GM12878 (cell line): ENCODE data around the gene MARS2. TPM values are rescaled to one million over a fixed set of nuclear protein-coding genes. Genes with fewer than 3 reads are reported as not detected.
"Not testable (repeated sequence)": the region's sequence is repeated elsewhere in the genome, so short reads cannot be mapped to it uniquely, and the experiment has no call there.

Experiments
- ATAC-seq: fragments of 200-7000 bp; cut with Tn5 transposase; 3 replicates; pipeline ENCODE4 v1.9.1; 2020; ENCODE audit warnings: mild to moderate bottlenecking, moderate library complexity
- BruUV-seq: library from RNA; stranded (reverse); fragments of 400-500 nt; replicated peaks from 2 replicates; lab custom pipeline; 2021; lab: Mats Ljungman, UMichigan
- CTCF ChIA-PET: fragments of 300-600 bp; sonication (Branson Sonifier 250); formaldehyde crosslinking; extraction: SDS; loops from one replicate; lab custom pipeline; 2021; ENCODE audit warnings: inconsistent platforms; lab: Yijun Ruan, JAX
- POLR2A ChIA-PET: fragments of 350-600 bp; formaldehyde crosslinking; extraction: SDS; loops from one replicate; lab custom pipeline; 2021; ENCODE audit warnings: inconsistent platforms; lab: Charles Lee
- RAD21 ChIA-PET: fragments of 300-600 bp; sonication (Branson Sonifier 250); formaldehyde crosslinking; loops from one replicate; lab custom pipeline; 2023; ENCODE audit warnings: antibody characterized with exemption; ENCODE audit not compliant: unreplicated experiment; lab: Charles Lee
- SMC1A ChIA-PET: fragments of 300-600 bp; sonication (Branson Sonifier 250); formaldehyde crosslinking; loops from one replicate; lab custom pipeline; 2023; ENCODE audit not compliant: unreplicated experiment, uncharacterized antibody; lab: Charles Lee
- DNase-seq: peaks from one replicate; pipeline ENCODE4 v3.0.0-alpha.2; 2011; ENCODE audit warnings: low read depth, low spot score
- FAIRE-seq: peaks from 3 replicates; lab custom pipeline; 2011; peaks lifted over from hg19 to GRCh38; lab: Jason Lieb, UNC
- H2AFZ ChIP-seq: 2 replicates; pipeline ENCODE4 v1.6.0; 2011; ENCODE audit warnings: low read depth, low read length, control low read depth; ENCODE audit not compliant: control insufficient read depth
- H3K27ac ChIP-seq: 2 replicates; pipeline ENCODE4 v1.5.1; 2011; ENCODE audit warnings: control low read depth; ENCODE audit not compliant: control insufficient read depth, insufficient read depth
- H3K27me3 ChIP-seq, 2 experiments: replicated peaks in 1 of 2; 2 replicates each; pipeline versions ENCODE4 v1.6.0 to v1.6.1; 2011; ENCODE audit warnings: low read length in 1 of 2; ENCODE audit not compliant: control insufficient read depth in 2 of 2, insufficient read depth in 2 of 2
- H3K36me3 ChIP-seq, 2 experiments: 2 replicates each; pipeline ENCODE4 v1.5.1; 2011; ENCODE audit warnings: low read length in 1 of 2; ENCODE audit not compliant: control insufficient read depth in 2 of 2, insufficient read depth in 2 of 2
- H3K4me1 ChIP-seq: 2 replicates; pipeline ENCODE4 v1.6.1; 2011; ENCODE audit warnings: mild to moderate bottlenecking, low read length, moderate library complexity, mixed read lengths; ENCODE audit not compliant: control insufficient read depth, insufficient read depth
- H3K4me2 ChIP-seq: 2 replicates; pipeline ENCODE4 v1.6.0; 2011; ENCODE audit warnings: control low read depth; ENCODE audit not compliant: control insufficient read depth, insufficient read depth
- H3K4me3 ChIP-seq: fragments of 200-600 bp; sonication (generic); 2 replicates; pipeline ENCODE4 v1.5.1; 2016
- H3K79me2 ChIP-seq: 2 replicates; pipeline ENCODE4 v1.6.0; 2011; ENCODE audit warnings: low read length; ENCODE audit not compliant: control insufficient read depth, insufficient read depth
- H3K9ac ChIP-seq: 2 replicates; pipeline ENCODE4 v1.8.0; 2011; ENCODE audit warnings: low read length, control low read depth, mixed read lengths; ENCODE audit not compliant: control insufficient read depth, insufficient read depth
- H3K9me3 ChIP-seq: replicated peaks from 3 replicates; pipeline ENCODE4 v1.5.1; 2011; ENCODE audit warnings: mild to moderate bottlenecking, low read length; ENCODE audit not compliant: control insufficient read depth, insufficient read depth
- H4K20me1 ChIP-seq: 2 replicates; pipeline ENCODE4 v1.6.0; 2011; ENCODE audit not compliant: control insufficient read depth, insufficient read depth
- ZNF384 ChIP-seq: IDR thresholded peaks from 2 replicates; pipeline ENCODE4 v1.6.1; 2012; ENCODE audit warnings: low read depth, mild to moderate bottlenecking, low read length, improper control_type of control experiment, borderline replicate concordance
- WGBS: methylation state at CpG from one replicate; pipeline ENCODE4 v1.1.6; 2016; ENCODE audit warnings: low lambda C conversion rate; ENCODE audit not compliant: insufficient replicate concordance, insufficient coverage; ENCODE audit errors: missing lambda C conversion rate; 5-methylcytosine and 5-hydroxymethylcytosine counted together
- in situ Hi-C: fragments of 300-500 bp; cut with MboI; formaldehyde crosslinking; loops from 9 replicates; pipeline ENCODE4 v1.14.3; 2018; ENCODE audit warnings: mixed read lengths
- intact Hi-C: fragments of 100-400 bp; cut with micrococcal nuclease; formaldehyde crosslinking; loops from one replicate; pipeline ENCODE4 v1.14.2; 2022; ENCODE audit not compliant: unreplicated experiment
- polyA plus RNA-seq, 11 experiments: library from polyadenylated mRNA; depleted of rRNA in 4 of 11; unstranded in 6 of 11; stranded (reverse) in 5 of 11; fragments of >200 nt; fragmentation: Nextera tagmentation in 4 of 11; fragmentation: Illumina TruSeq in 1 of 11; extraction: Ambion mirVana in 4 of 11; extraction: Trizol in 1 of 11; gene quantifications; 1 replicate in 1 of 11; 2 replicates in 10 of 11; pipeline versions ENCODE4 v1.2.1 to v1.2.3, GENCODE V29; 2011 to 2016; ENCODE audit warnings: inconsistent platforms in 2 of 11, missing spikeins in 2 of 11, low read depth in 1 of 11
- total RNA-seq, 4 experiments: library from RNA; depleted of rRNA in 3 of 4; stranded (reverse); fragments of >200 nt in 3 of 4; fragmentation: Illumina TruSeq in 1 of 4; extraction: Trizol in 1 of 4; gene quantifications; 2 replicates each; pipeline versions ENCODE4 v1.2.1 to v1.2.3, GENCODE V29; 2013 to 2021

MARS2 gene
- total and polyA plus RNA-seq, 10 of the 15 experiments (the other 5 are each of a cell fraction or from before 2014, with no cell fraction given): 4.0 to 22.7 (median 18.5) TPM

GRCh38 chr2:197677483-197677882 is 27.7 kb upstream of the MARS2 start:
- no TSS peak for BruUV-seq
- Histone ChIP-seq H2AFZ (no peak overlapping the region), H3K4me1 (no peaks in the 10 kb centered on the region), H4K20me1 (no peaks in the 10 kb centered on the region), H3K27ac (no peak overlapping the region), H3K27me3 (no peaks in the 10 kb centered on the region), H3K79me2 (no peaks in the 10 kb centered on the region), H3K4me3 (no peak overlapping the region), H3K9me3 (no peaks in the 10 kb centered on the region), H3K4me2 (no peak overlapping the region), H3K36me3 (no peaks in the 10 kb centered on the region), H3K9ac (no peak overlapping the region)
- CTCF ChIA-PET: no interaction called here
- POLR2A ChIA-PET: no interaction called here
- RAD21 ChIA-PET: no interaction called here
- FAIRE-seq (no peak), ATAC-seq (no peak), DNase-seq (no peak)
- no peak for TF ChIP-seq ZNF384
- in situ Hi-C loops: no loop called here
- SMC1A ChIA-PET: no interaction called here
- WGBS: 32% methylated on average over 2 of the region's 2 CpGs
- intact Hi-C loops: no loop called here

- H3K79me2 ChIP-seq, intact Hi-C loops, H3K36me3 ChIP-seq, H3K4me2 ChIP-seq, H3K27me3 ChIP-seq, DNase-seq, BruUV-seq, H3K9ac ChIP-seq, RAD21 ChIA-PET, SMC1A ChIA-PET, POLR2A ChIA-PET, FAIRE-seq, H4K20me1 ChIP-seq, in situ Hi-C loops, H3K4me1 ChIP-seq, H3K27ac ChIP-seq, ATAC-seq, H2AFZ ChIP-seq, H3K4me3 ChIP-seq, H3K9me3 ChIP-seq: not testable (repeated sequence)
- CTCF ChIA-PET: interaction anchor here (2.3 kb wide), 1 partner anchor 13 kb away, joined by 7 read pairs; no protein-coding TSS in a partner anchor
- WGBS: 88% methylated on average over 4 of the region's 6 CpGs
These were observed 10.0 kb upstream of the MARS2 start for GRCh38 chr2:197695206-197695605.

- H2AFZ ChIP-seq, H3K4me3 ChIP-seq: not testable (repeated sequence)
These were observed 9.2 kb upstream of the MARS2 start for GRCh38 chr2:197695971-197696370.

GRCh38 chr2:197696571-197696970 is 8.6 kb upstream of the MARS2 start:
- H4K20me1 ChIP-seq, H3K9me3 ChIP-seq, H3K4me2 ChIP-seq, in situ Hi-C loops, H3K36me3 ChIP-seq, H3K79me2 ChIP-seq, BruUV-seq, H3K4me3 ChIP-seq, H2AFZ ChIP-seq, FAIRE-seq, ATAC-seq, H3K27me3 ChIP-seq, H3K4me1 ChIP-seq, RAD21 ChIA-PET, intact Hi-C loops, POLR2A ChIA-PET, H3K27ac ChIP-seq, DNase-seq, SMC1A ChIA-PET, H3K9ac ChIP-seq, CTCF ChIA-PET: not testable (repeated sequence)
- WGBS: no CpG with 5 or more reads among the region's 29 CpGs

More at GRCh38 chr2:197695971-197696370, 9.2 kb upstream of the MARS2 start:
- DNase-seq, H4K20me1 ChIP-seq, POLR2A ChIA-PET, intact Hi-C loops, H3K9me3 ChIP-seq, H3K27me3 ChIP-seq, H3K36me3 ChIP-seq, in situ Hi-C loops, H3K9ac ChIP-seq, RAD21 ChIA-PET, H3K4me1 ChIP-seq, SMC1A ChIA-PET, H3K27ac ChIP-seq, ATAC-seq, H3K4me2 ChIP-seq, FAIRE-seq, BruUV-seq, H3K79me2 ChIP-seq: not testable (repeated sequence)
- CTCF ChIA-PET: interaction anchor here (2.3 kb wide), 1 partner anchor 12 kb away, joined by 7 read pairs; no protein-coding TSS in a partner anchor
- 80% methylated on average over 4 of the region's 30 CpGs for whole genome bisulfite sequencing
